ENCODE measurements around the gene SLC31A2.
A peak's percentile ranks its signal among the peaks of the same experiment; 100 is the strongest.

The SLC31A2 gene

DNA sequence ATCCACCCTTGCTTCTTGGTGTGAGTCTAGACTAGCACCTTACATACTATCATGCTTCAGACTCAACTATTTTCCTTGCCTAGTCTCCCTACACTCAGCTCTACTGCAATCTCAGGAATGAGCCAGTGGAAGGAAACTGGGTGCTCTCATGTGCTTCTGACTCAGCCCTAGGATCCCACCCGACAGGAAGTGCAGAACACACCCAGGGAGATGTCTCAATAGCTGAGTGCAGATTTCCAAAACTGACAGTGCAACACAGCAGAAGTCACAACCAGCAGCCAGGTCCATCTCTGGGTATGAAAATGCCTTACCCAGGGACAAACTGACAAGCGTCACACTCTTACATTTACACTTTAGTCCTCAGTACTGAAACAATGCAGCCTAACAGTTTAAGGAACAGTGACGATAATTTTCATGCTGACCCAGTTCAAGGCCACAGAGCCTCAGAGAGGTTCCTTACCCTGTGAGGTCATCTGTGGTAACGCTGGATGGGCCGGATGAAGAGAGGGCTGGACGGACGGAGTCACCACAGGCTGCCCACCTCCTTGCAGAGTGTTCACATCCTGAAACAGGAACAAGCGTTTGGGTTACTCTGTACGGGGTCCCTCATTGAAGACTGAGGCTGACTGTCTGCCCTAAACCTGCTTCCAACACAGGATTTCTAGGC is 37.3 kb downstream of the SLC31A2 start:
- H3K4me3 ChIP-seq (ENCODE audit: low read depth, low read length): peak overlapping the region; percentile 59
- DNase-seq (ENCODE audit: low read depth): peak; percentile 98
- TF ChIP-seq, protein P1, sequence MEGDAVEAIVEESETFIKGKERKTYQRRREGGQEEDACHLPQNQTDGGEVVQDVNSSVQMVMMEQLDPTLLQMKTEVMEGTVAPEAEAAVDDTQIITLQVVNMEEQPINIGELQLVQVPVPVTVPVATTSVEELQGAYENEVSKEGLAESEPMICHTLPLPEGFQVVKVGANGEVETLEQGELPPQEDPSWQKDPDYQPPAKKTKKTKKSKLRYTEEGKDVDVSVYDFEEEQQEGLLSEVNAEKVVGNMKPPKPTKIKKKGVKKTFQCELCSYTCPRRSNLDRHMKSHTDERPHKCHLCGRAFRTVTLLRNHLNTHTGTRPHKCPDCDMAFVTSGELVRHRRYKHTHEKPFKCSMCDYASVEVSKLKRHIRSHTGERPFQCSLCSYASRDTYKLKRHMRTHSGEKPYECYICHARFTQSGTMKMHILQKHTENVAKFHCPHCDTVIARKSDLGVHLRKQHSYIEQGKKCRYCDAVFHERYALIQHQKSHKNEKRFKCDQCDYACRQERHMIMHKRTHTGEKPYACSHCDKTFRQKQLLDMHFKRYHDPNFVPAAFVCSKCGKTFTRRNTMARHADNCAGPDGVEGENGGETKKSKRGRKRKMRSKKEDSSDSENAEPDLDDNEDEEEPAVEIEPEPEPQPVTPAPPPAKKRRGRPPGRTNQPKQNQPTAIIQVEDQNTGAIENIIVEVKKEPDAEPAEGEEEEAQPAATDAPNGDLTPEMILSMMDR (conservative IDR thresholded peaks at IDR 0.05; ENCODE audit: low read depth, low read length): no peak

DNA sequence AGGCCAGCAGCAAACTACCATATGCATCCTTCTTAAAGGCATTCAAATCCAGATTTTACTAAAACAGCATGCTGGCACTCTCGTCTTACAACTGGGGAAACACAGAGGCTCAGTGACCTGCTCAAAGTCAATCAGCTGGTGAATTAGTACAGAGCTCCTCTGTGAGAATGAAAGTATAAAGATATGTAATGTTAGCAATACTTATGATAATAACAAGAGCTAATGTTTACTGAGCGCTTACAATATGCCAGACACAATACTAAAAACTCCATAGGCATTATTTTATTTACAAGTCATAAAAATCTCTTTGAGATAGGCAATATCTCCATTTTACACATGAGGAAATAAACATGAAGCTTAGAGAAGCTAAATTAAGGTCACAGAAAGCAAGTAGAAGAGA is 41.6 kb downstream of the SLC31A2 start:
- TF ChIP-seq, protein P1 (conservative IDR thresholded peaks at IDR 0.05; ENCODE audit: low read depth, low read length): no peak
- DNase-seq (ENCODE audit: low read depth): no peak
- H3K4me3 ChIP-seq (ENCODE audit: low read depth, low read length): no peak overlapping the region

DNA sequence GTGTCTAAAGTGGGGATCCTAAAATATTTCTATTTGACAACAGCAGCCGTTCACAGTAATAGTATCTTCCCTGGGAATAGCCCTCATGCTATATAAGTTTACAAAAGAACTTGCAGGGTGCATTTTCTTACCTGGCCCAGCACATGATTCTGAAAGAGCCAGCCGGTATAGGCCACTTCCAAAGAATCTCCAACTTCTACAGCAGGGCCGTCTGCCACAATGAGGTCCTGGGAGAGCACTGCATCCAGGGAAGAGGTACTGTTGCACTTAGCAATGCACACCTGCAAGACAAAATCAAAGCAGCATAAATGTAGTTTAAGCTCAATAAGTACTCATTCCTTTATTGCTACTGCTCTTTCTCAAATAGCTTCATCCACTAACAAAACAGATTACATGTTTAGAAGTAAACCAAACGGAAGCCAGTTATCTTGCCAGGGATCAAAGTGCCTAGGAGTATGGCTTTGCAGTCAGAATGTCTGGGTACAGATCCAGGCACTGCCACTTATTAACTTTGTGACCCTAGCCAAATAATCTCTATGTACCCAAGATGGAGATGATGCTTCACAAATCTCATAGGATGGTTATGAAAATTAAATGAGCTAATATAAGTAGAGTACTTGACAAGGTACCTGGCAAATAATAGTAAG is 49.0 kb downstream of the SLC31A2 start:
- no peak overlapping the region for H3K4me3 ChIP-seq (ENCODE audit: low read depth, low read length)
- DNase-seq (ENCODE audit: low read depth): no peak
- TF ChIP-seq, protein P1 (conservative IDR thresholded peaks at IDR 0.05; ENCODE audit: low read depth, low read length): no peak

DNA sequence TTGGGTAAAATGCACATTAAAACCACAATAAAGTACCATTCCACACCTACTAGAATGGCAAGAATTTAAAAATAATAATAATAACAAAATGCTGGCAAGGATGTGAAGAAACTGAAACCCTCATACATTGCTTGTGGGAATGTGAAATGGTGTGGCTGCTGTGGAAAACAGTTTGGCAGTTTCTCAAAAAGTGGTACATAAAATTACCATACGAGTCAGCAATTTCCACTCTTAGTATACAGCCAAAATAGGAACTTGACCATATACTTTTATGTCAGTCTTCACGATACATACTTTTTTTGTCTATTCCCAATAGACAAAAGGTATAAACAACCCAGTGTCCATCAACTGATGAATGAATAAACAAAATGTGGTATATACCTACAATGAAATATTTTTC is 54.6 kb downstream of the SLC31A2 start:
- H3K4me3 ChIP-seq (ENCODE audit: low read depth, low read length): no peak overlapping the region
- TF ChIP-seq, protein P1 (conservative IDR thresholded peaks at IDR 0.05; ENCODE audit: low read depth, low read length): no peak
- no peak for DNase-seq (ENCODE audit: low read depth)

DNA sequence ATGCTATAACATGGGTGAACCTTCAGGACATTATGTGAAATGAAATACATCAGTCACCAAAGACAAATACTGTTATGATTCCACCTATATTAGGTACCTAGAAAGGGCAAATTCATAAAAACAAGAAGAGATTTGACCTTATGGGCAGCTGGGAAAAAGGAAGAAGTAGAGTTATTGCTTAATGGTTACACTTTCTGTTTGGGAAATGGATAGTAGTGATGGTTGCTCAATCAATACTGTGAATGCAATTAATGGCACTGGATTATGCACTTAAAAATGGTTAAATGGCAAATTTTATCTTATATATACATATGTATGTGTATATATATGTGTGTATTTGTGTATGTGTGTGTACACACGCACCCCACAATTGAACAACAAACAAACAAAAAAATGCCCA is 55.1 kb downstream of the SLC31A2 start:
- DNase-seq (ENCODE audit: low read depth): no peak

DNA sequence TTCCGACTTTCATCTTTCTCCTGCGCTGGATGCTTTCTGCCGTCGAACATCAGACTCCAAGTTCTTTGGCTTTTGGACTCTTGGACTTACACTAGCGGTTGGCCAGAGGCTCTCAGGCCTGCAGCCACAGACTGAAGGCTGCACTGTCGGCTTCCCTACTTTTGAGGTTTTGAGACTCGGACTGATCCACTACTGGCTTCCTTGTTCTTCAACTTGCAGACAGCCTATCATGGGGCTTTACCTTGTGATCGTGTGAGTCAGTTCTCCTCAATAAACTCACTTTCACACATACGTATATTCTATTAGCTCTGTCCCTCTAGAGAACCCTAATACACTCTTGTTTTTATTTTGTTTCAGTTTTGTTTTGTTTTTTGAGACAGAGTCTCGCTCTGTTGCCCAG is 60.0 kb downstream of the SLC31A2 start:
- H3K4me3 ChIP-seq (ENCODE audit: low read depth, low read length): no peak overlapping the region
- TF ChIP-seq, protein P1 (conservative IDR thresholded peaks at IDR 0.05; ENCODE audit: low read depth, low read length): no peak
- no peak for DNase-seq (ENCODE audit: low read depth)

More for the DNA sequence above, 55.1 kb downstream of the SLC31A2 start:
- H3K4me3 ChIP-seq (ENCODE audit: low read depth, low read length): no peak overlapping the region
- TF ChIP-seq, protein P1 (conservative IDR thresholded peaks at IDR 0.05; ENCODE audit: low read depth, low read length): no peak
